Transverse colon (tissue), 4 donors: ENCODE results near the gene SMPX. TPM values are rescaled to one million over a fixed set of nuclear protein-coding genes. Genes with fewer than 3 reads are reported as not detected.

Source experiments
- DNase-seq: peaks from one replicate; pipeline ENCODE4 v3.0.0-alpha.2; 2019
- H3K27ac ChIP-seq, 4 donors: fragments of 200-600 bp; sonication (generic); 2 replicates each; pipeline ENCODE4 v1.5.1; 2016 to 2018; ENCODE audit warnings: inconsistent platforms in 4 of 4
- H3K27me3 ChIP-seq: fragments of 200-600 bp; sonication (generic); 2 replicates; pipeline ENCODE4 v1.5.1; 2017; ENCODE audit warnings: inconsistent platforms
- H3K36me3 ChIP-seq, 4 donors: fragments of 200-600 bp; sonication (generic); 2 replicates each; pipeline ENCODE4 v1.5.1; 2017 to 2019; ENCODE audit warnings: inconsistent platforms in 4 of 4
- H3K4me1 ChIP-seq, 4 donors: fragments of 200-600 bp; sonication (generic); 2 replicates each; pipeline ENCODE4 v1.5.1; 2017 to 2020; ENCODE audit warnings: inconsistent platforms in 4 of 4
- H3K4me3 ChIP-seq, 4 donors: fragments of 200-600 bp; sonication (generic); 1 replicate in 1 of 4; 2 replicates in 3 of 4; pipeline versions ENCODE4 v1.5.1 to v1.6.1; 2017 to 2019; ENCODE audit warnings: inconsistent platforms in 4 of 4
- H3K9me3 ChIP-seq, 2 donors: fragments of 200-600 bp; sonication (generic); 2 replicates each; pipeline ENCODE4 v1.5.1; 2017 to 2019; ENCODE audit warnings: inconsistent platforms in 2 of 2
- CTCF ChIP-seq, 5 experiments: fragments of 200-600 bp in 3 of 5; fragments of 450-650 bp in 2 of 5; sonication (generic) in 3 of 5; IDR thresholded peaks; 1 replicate in 2 of 5; 2 replicates in 3 of 5; pipeline ENCODE4 v1.5.1; 2016 to 2017; ENCODE audit warnings: antibody characterized with exemption in 5 of 5, inconsistent platforms in 3 of 5, mild to moderate bottlenecking in 2 of 5, moderate library complexity in 1 of 5
- EP300 ChIP-seq: sonication (generic); formaldehyde crosslinking; IDR thresholded peaks from one replicate; pipeline ENCODE4 v1.6.1; 2017; ENCODE audit warnings: antibody characterized with exemption, low read depth
- POLR2A ChIP-seq: fragments of 450-650 bp; IDR thresholded peaks from one replicate; pipeline ENCODE4 v1.6.1; 2016; ENCODE audit warnings: antibody characterized with exemption, mild to moderate bottlenecking, moderate library complexity
- POLR2AphosphoS5 ChIP-seq, 3 donors: sonication (generic); formaldehyde crosslinking; IDR thresholded peaks; one replicate each; pipeline ENCODE4 v1.6.1; 2016; ENCODE audit warnings: antibody characterized with exemption in 3 of 3
- WGBS, 2 donors: methylation state at CpG; one replicate each; pipeline ENCODE4 v1.1.5; 2018; ENCODE audit warnings: low coverage in 1 of 2; 5-methylcytosine and 5-hydroxymethylcytosine counted together
- in situ Hi-C, 4 donors: fragments of 200-750 bp; cut with MboI; loops; one replicate each; pipeline versions ENCODE4 v1.15.0 to v1.15.1; 2017; ENCODE audit warnings: low sequenced_read_pairs in 3 of 4, low pct_ligation_motif_present in 1 of 4, low pct_unique_long_range_greater_than_20kb in 1 of 4
- intact Hi-C: fragments of 100-400 bp; cut with DNase I; formaldehyde crosslinking; loops from one replicate; pipeline ENCODE4 v1.15.1; 2023; ENCODE audit warnings: low total_unique reads
- total RNA-seq, 4 donors: library from RNA; depleted of rRNA; stranded (reverse); fragments of >200 nt; gene quantifications; one replicate each; pipeline ENCODE4 v1.1.0, GENCODE V29; 2016

Gene SMPX
- total RNA-seq, 4 donors from 2014 or later: 1.7 to 6.1 TPM; not detected in 2

- in situ Hi-C loops: loop anchor here (10.0 to 25.0 kb wide), 2 partner anchors 1207 to 1220 kb away; no protein-coding TSS in a partner anchor
Observed at GRCh38 chrX:21744721-21745120, 13.2 kb downstream of the SMPX start.

GRCh38 chrX:21744060-21744459 is 13.9 kb downstream of the SMPX start:
- in situ Hi-C loops: loop anchor here (10.0 to 25.0 kb wide), 2 partner anchors 1207 to 1219 kb away; no protein-coding TSS in a partner anchor
- WGBS, 2 donors: 56 to 67% methylated on average over 2 to 3 of the region's 3 CpGs

More at GRCh38 chrX:21744721-21745120, 13.2 kb downstream of the SMPX start:
- no peaks in the 10 kb centered on the region for H3K27me3 ChIP-seq
- H3K4me1 ChIP-seq: no peaks in the 10 kb centered on the region
- intact Hi-C loops: no loop called here
- no peak overlapping the region for H3K27ac ChIP-seq
- TF ChIP-seq POLR2A: no peak
- H3K36me3 ChIP-seq: no peaks in the 10 kb centered on the region
- 33 to 63% methylated on average over 1 of the region's 1 CpG for WGBS, 2 donors
- no peak for DNase-seq
- no peak overlapping the region for H3K4me3 ChIP-seq
- H3K9me3 ChIP-seq: no peaks in the 10 kb centered on the region

GRCh38 chrX:21741869-21742701 is 15.8 kb downstream of the SMPX start:
- no peaks in the 10 kb centered on the region for H3K4me1 ChIP-seq
- no peak overlapping the region for H3K4me3 ChIP-seq
- DNase-seq: no peak
- H3K27me3 ChIP-seq: no peaks in the 10 kb centered on the region
- in situ Hi-C loops: loop anchor here (10.0 to 25.0 kb wide), 2 partner anchors 1205 to 1217 kb away; no protein-coding TSS in a partner anchor
- no peak overlapping the region for H3K27ac ChIP-seq
- H3K36me3 ChIP-seq: no peaks in the 10 kb centered on the region
- intact Hi-C loops: no loop called here
- H3K9me3 ChIP-seq: no peaks in the 10 kb centered on the region
- 61 to 85% methylated on average over 3 to 6 of the region's 6 CpGs for WGBS, 2 donors
- TF ChIP-seq EP300 (no peak), POLR2AphosphoS5 (IDR thresholded peaks at IDR 0.05) (no peak), POLR2A (no peak), CTCF (IDR thresholded peaks at IDR 0.05) (no peak)

More at GRCh38 chrX:21744060-21744459, 13.9 kb downstream of the SMPX start:
- H3K27ac ChIP-seq: no peak overlapping the region
- no peak for TF ChIP-seq CTCF (IDR thresholded peaks at IDR 0.05)
- TF ChIP-seq POLR2A: no peak
- no peak for TF ChIP-seq POLR2AphosphoS5 (IDR thresholded peaks at IDR 0.05)
- TF ChIP-seq EP300: no peak
- H3K27me3 ChIP-seq: no peaks in the 10 kb centered on the region
- no peaks in the 10 kb centered on the region for H3K36me3 ChIP-seq
- no peaks in the 10 kb centered on the region for H3K9me3 ChIP-seq
- intact Hi-C loops: no loop called here
- DNase-seq: no peak
- no peaks in the 10 kb centered on the region for H3K4me1 ChIP-seq
- H3K4me3 ChIP-seq: no peak overlapping the region

GRCh38 chrX:21741364-21741763 is 16.6 kb downstream of the SMPX start:
- intact Hi-C loops (no loop called here), in situ Hi-C loops (loop anchor here (10.0 to 25.0 kb wide), 2 partner anchors 1204 to 1217 kb away; no protein-coding TSS in a partner anchor)
- H3K27ac ChIP-seq: no peak overlapping the region

More at GRCh38 chrX:21741364-21741763, 16.6 kb downstream of the SMPX start:
- H3K36me3 ChIP-seq: no peaks in the 10 kb centered on the region
- H3K4me1 ChIP-seq: no peaks in the 10 kb centered on the region
- TF ChIP-seq CTCF (IDR thresholded peaks at IDR 0.05) (no peak), POLR2AphosphoS5 (IDR thresholded peaks at IDR 0.05) (no peak), EP300 (no peak), POLR2A (no peak)
- H3K9me3 ChIP-seq: no peaks in the 10 kb centered on the region
- H3K27me3 ChIP-seq: no peaks in the 10 kb centered on the region
- DNase-seq: no peak
- H3K4me3 ChIP-seq: no peak overlapping the region
